K562 (cell line): ENCODE data around the gene PTOV1. TPM values are rescaled to one million over a fixed set of nuclear protein-coding genes. Genes with fewer than 3 reads are reported as not detected.

Experiments used
- ASH1L ChIP-seq: fragments of 450-650 bp; IDR thresholded peaks from 2 replicates; pipeline ENCODE4 v1.6.1; 2018; ENCODE audit warnings: borderline replicate concordance, mild to moderate bottlenecking, low read depth; ENCODE audit not compliant: partially characterized antibody
- ATF1 ChIP-seq, 2 experiments: fragments of 450-650 bp in 1 of 2; IDR thresholded peaks; 2 replicates each; pipeline ENCODE4 v1.6.1; 2016; ENCODE audit warnings: missing compliant biosample characterization in 1 of 2, missing genetic modification characterization in 1 of 2
- BHLHE40 ChIP-seq: IDR thresholded peaks from 2 replicates; pipeline ENCODE4 v1.6.1; 2011; ENCODE audit warnings: low read length, improper control_type of control experiment
- CTBP1 ChIP-seq: fragments of 450-650 bp; IDR thresholded peaks from 2 replicates; pipeline ENCODE4 v1.6.1; 2016; ENCODE audit warnings: borderline replicate concordance
- E2F5 ChIP-seq: sonication (generic); formaldehyde crosslinking; IDR thresholded peaks from 2 replicates; pipeline ENCODE4 v1.8.0; 2022; ENCODE audit warnings: mild to moderate bottlenecking, missing genetic modification reagents
- ESRRB ChIP-seq: fragments of 250-450 bp; sonication (Bioruptor Pico); IDR thresholded peaks from 2 replicates; pipeline ENCODE4 v1.5.0; 2020; ENCODE audit warnings: mild to moderate bottlenecking, moderate library complexity, borderline replicate concordance
- FOXJ3 ChIP-seq: sonication (generic); formaldehyde crosslinking; IDR thresholded peaks from 2 replicates; pipeline ENCODE4 v1.4.0; 2020; ENCODE audit warnings: mild to moderate bottlenecking, missing genetic modification reagents
- GTF2E2 ChIP-seq: fragments of 200-800 bp; sonication (Bioruptor generic); IDR thresholded peaks from 2 replicates; pipeline ENCODE4 v1.6.1; 2016; ENCODE audit warnings: missing genetic modification characterization, missing compliant biosample characterization
- KLF13 ChIP-seq: fragments of 450-650 bp; IDR thresholded peaks from 2 replicates; pipeline ENCODE4 v1.6.1; 2016; ENCODE audit warnings: missing genetic modification characterization, low read depth, mild to moderate bottlenecking, missing compliant biosample characterization, moderate library complexity, borderline replicate concordance
- MAZ ChIP-seq, 2 experiments: fragments of 450-650 bp in 1 of 2; sonication (generic) in 1 of 2; formaldehyde crosslinking; IDR thresholded peaks in 1 of 2; conservative IDR thresholded peaks in 1 of 2; 2 replicates each; pipeline versions ENCODE4 v1.4.0 to v1.5.0; 2020; ENCODE audit warnings: mild to moderate bottlenecking in 1 of 2, missing genetic modification reagents in 1 of 2
- MECOM ChIP-seq: fragments of 250-450 bp; sonication (Bioruptor Pico); IDR thresholded peaks from 2 replicates; pipeline ENCODE4 v1.8.0; 2022; ENCODE audit warnings: inconsistent platforms
- NR2F6 ChIP-seq: fragments of 450-650 bp; formaldehyde crosslinking; IDR thresholded peaks from 2 replicates; pipeline ENCODE4 v1.4.0; 2020; ENCODE audit warnings: mild to moderate bottlenecking
- PCBP2 ChIP-seq: fragments of 200-400 bp; formaldehyde crosslinking; IDR thresholded peaks from 2 replicates; pipeline ENCODE4 v1.6.1; 2018; ENCODE audit warnings: low read length, low read depth, mild to moderate bottlenecking, moderate library complexity; ENCODE audit not compliant: poor library complexity, severe bottlenecking
- RBM25 ChIP-seq: fragments of 200-400 bp; formaldehyde crosslinking; IDR thresholded peaks from 2 replicates; pipeline ENCODE4 v1.6.1; 2018; ENCODE audit warnings: low read length, low read depth, moderate library complexity; ENCODE audit not compliant: severe bottlenecking
- RBM34 ChIP-seq: fragments of 200-400 bp; formaldehyde crosslinking; IDR thresholded peaks from 2 replicates; pipeline ENCODE4 v1.6.1; 2018; ENCODE audit warnings: low read length, borderline replicate concordance; ENCODE audit not compliant: insufficient read depth
- SMAD2 ChIP-seq: fragments of 150-350 bp; IDR thresholded peaks from 2 replicates; pipeline ENCODE4 v1.6.1; 2014; ENCODE audit warnings: low read depth, mild to moderate bottlenecking, low read length
- SRSF9 ChIP-seq: fragments of 200-400 bp; formaldehyde crosslinking; IDR thresholded peaks from 2 replicates; pipeline ENCODE4 v1.6.1; 2017; ENCODE audit warnings: low read depth, low read length, borderline replicate concordance
- TGIF2 ChIP-seq: sonication (generic); formaldehyde crosslinking; IDR thresholded peaks from 2 replicates; pipeline ENCODE4 v1.8.1; 2022; ENCODE audit warnings: mild to moderate bottlenecking, missing genetic modification reagents, moderate library complexity
- ZBTB1 ChIP-seq: sonication (generic); formaldehyde crosslinking; IDR thresholded peaks from 2 replicates; pipeline ENCODE4 v1.8.1; 2023; ENCODE audit warnings: missing genetic modification reagents, low read depth, mild to moderate bottlenecking, borderline replicate concordance
- ZNF174 ChIP-seq: fragments of 250-450 bp; sonication (Bioruptor Pico); IDR thresholded peaks from 2 replicates; pipeline ENCODE4 v1.4.0; 2020; ENCODE audit warnings: mild to moderate bottlenecking
- ZNF212 ChIP-seq: fragments of 450-650 bp; formaldehyde crosslinking; IDR thresholded peaks from 2 replicates; pipeline ENCODE4 v1.4.0; 2020; ENCODE audit warnings: mild to moderate bottlenecking
- ZNF23 ChIP-seq: fragments of 250-450 bp; sonication (Bioruptor Pico); IDR thresholded peaks from 2 replicates; pipeline ENCODE4 v1.4.0; 2020; ENCODE audit warnings: mild to moderate bottlenecking
- ZNF436 ChIP-seq: fragments of 250-450, 450-650 bp; sonication (Bioruptor Pico); formaldehyde crosslinking; IDR thresholded peaks from 2 replicates; pipeline ENCODE4 v1.7.0; 2020; ENCODE audit warnings: mild to moderate bottlenecking
- ZNF561 ChIP-seq: fragments of 450-650 bp; formaldehyde crosslinking; conservative IDR thresholded peaks from 2 replicates; pipeline ENCODE4 v1.4.0; 2020; ENCODE audit warnings: mild to moderate bottlenecking, moderate library complexity
- ZNF766 ChIP-seq: fragments of 200-800 bp; sonication (Bioruptor generic); conservative IDR thresholded peaks from 2 replicates; pipeline ENCODE4 v1.6.1; 2016; ENCODE audit warnings: missing genetic modification characterization, missing compliant biosample characterization
- polyA plus RNA-seq, 8 experiments: library from polyadenylated mRNA; depleted of rRNA in 4 of 8; stranded (reverse) in 5 of 8; unstranded in 3 of 8; fragments of >200 nt; fragmentation: Nextera tagmentation in 2 of 8; fragmentation: Illumina TruSeq in 1 of 8; extraction: Ambion mirVana in 2 of 8; extraction: Trizol in 1 of 8; gene quantifications; 2 replicates each; pipeline versions ENCODE4 v1.2.1 to v1.2.3, GENCODE V29; 2011 to 2014; ENCODE audit warnings: inconsistent platforms in 1 of 8, missing spikeins in 1 of 8
- total RNA-seq, 7 experiments: library from RNA; depleted of rRNA in 6 of 7; stranded (reverse); fragments of >200 nt in 6 of 7; fragmentation: Illumina TruSeq in 2 of 7; extraction: Trizol in 2 of 7; gene quantifications; 2 replicates each; pipeline versions ENCODE4 v1.2.1 to v1.2.3, GENCODE V29; 2011 to 2021; ENCODE audit warnings: low replicate concordance in 1 of 7
- TF ChIP-seq, protein P1 (sequence below): fragments of 250-450 bp; sonication (Bioruptor Pico); IDR thresholded peaks from 2 replicates; pipeline ENCODE4 v1.8.0; 2021; ENCODE audit warnings: mild to moderate bottlenecking, moderate library complexity
- TF ChIP-seq, protein P2 (sequence below): IDR thresholded peaks from 2 replicates; pipeline ENCODE4 v1.6.1; 2014; ENCODE audit warnings: antibody characterized with exemption

PTOV1 gene
- total and polyA plus RNA-seq, 9 of the 15 experiments (the other 6 are each of a cell fraction or from before 2014, with no cell fraction given): 4.9 to 169 (median 43.5) TPM

DNA sequence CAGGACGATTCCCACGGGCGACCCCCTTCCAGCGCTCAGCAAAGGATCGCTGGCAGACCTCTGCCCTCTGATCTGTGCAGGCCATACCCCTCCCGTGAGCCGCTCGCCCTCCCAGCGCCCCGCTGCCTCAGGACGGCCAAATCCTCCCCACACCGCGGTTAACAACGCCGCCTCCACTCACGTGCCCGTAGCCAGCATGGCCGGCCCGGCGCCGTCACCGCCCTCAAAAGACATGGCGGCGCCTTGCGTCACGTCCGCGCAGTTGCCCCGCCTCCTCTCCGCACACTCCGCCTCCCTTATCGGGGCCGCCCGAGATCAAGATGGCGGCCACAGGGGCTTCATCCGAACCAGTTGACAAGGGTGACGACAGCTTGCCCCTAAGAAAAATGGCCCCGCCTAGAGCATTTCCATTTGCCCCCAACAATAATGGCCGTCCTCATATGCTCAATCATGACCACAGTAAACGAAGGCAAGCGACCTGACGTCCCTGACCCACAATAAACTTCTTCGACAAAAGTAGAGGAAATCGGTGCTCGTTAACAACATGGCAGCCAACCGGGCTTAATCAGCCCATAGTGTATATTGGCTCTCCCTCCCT is 25.6 kb downstream of the PTOV1 start (continued):
- TF ChIP-seq GTF2E2 (tag): no peak
- no peak for TF ChIP-seq PCBP2
- peak; percentile 41 to 54 for TF ChIP-seq MAZ (CRISPR knock-in tag; conservative IDR thresholded peaks at IDR 0.05 in 1 of 2, IDR thresholded peaks at IDR 0.05 in 1 of 2)
- TF ChIP-seq, protein P1, sequence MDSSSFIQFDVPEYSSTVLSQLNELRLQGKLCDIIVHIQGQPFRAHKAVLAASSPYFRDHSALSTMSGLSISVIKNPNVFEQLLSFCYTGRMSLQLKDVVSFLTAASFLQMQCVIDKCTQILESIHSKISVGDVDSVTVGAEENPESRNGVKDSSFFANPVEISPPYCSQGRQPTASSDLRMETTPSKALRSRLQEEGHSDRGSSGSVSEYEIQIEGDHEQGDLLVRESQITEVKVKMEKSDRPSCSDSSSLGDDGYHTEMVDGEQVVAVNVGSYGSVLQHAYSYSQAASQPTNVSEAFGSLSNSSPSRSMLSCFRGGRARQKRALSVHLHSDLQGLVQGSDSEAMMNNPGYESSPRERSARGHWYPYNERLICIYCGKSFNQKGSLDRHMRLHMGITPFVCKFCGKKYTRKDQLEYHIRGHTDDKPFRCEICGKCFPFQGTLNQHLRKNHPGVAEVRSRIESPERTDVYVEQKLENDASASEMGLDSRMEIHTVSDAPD (CRISPR knock-in tag): no peak
- TF ChIP-seq MECOM (CRISPR knock-in tag): no peak
- TF ChIP-seq ZNF23: no peak
- TF ChIP-seq ZNF561 (CRISPR knock-in tag): no peak
- TF ChIP-seq KLF13 (tag): peak; percentile 66; the same call in 1 of the 2 replicates
- TF ChIP-seq RBM34: no peak
- no peak for TF ChIP-seq SMAD2
- no peak for TF ChIP-seq ZBTB1 (CRISPR knock-in tag)
- no peak for TF ChIP-seq ESRRB
- 0 out of 2 replicates have a peak, but pooled peaks have one; percentile 58 for TF ChIP-seq ATF1 (CRISPR knock-in tag; IDR thresholded peaks at IDR 0.05)
- peak; percentile 97 for TF ChIP-seq ATF1 (tag; IDR thresholded peaks at IDR 0.05)
- peak; percentile 87 for TF ChIP-seq BHLHE40
- peak; percentile 21 for TF ChIP-seq ASH1L
- TF ChIP-seq ZNF436 (CRISPR knock-in tag): no peak
- peak; percentile 97 for TF ChIP-seq ZNF766
- no peak for TF ChIP-seq RBM25
- no peak for TF ChIP-seq TGIF2 (CRISPR knock-in tag)
- TF ChIP-seq NR2F6 (CRISPR knock-in tag): 0 out of 2 replicates have a peak, but pooled peaks have one; percentile 32
- TF ChIP-seq FOXJ3: no peak
- TF ChIP-seq, protein P2, sequence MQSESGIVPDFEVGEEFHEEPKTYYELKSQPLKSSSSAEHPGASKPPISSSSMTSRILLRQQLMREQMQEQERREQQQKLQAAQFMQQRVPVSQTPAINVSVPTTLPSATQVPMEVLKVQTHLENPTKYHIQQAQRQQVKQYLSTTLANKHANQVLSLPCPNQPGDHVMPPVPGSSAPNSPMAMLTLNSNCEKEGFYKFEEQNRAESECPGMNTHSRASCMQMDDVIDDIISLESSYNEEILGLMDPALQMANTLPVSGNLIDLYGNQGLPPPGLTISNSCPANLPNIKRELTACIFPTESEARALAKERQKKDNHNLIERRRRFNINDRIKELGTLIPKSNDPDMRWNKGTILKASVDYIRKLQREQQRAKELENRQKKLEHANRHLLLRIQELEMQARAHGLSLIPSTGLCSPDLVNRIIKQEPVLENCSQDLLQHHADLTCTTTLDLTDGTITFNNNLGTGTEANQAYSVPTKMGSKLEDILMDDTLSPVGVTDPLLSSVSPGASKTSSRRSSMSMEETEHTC: no peak
- no peak for TF ChIP-seq SRSF9
- no peak for TF ChIP-seq ZNF212 (CRISPR knock-in tag)
- TF ChIP-seq CTBP1: 0 out of 2 replicates have a peak, but pooled peaks have one; percentile 15
- no peak for TF ChIP-seq E2F5 (CRISPR knock-in tag)
- TF ChIP-seq ZNF174: no peak
